Memory B cell (primary cell): ENCODE measurements around the gene PTGR3.
A peak's percentile ranks its signal among the peaks of the same experiment; 100 is the strongest.

Experiments used
- ATAC-seq: fragments of 150-1000 bp; cut with Tn5 transposase; 2 replicates; pipeline ENCODE4 v1.10.0; 2021; ENCODE audit warnings: low read depth, mild to moderate bottlenecking, moderate library complexity
- DNase-seq, 2 donors: peaks; one replicate each; pipeline ENCODE4 v3.0.0; 2022; ENCODE audit warnings: low spot score in 2 of 2
- H3K27ac Mint-ChIP-seq: one replicate; pipeline ENCODE4 v1.8.0; 2022; ENCODE audit warnings: mild to moderate bottlenecking, moderate library complexity, mixed read lengths
- H3K27me3 Mint-ChIP-seq: one replicate; pipeline ENCODE4 v1.8.0; 2022; ENCODE audit warnings: mixed read lengths
- H3K36me3 Mint-ChIP-seq: one replicate; pipeline ENCODE4 v1.8.0; 2022; ENCODE audit warnings: mild to moderate bottlenecking, mixed read lengths
- H3K4me1 Mint-ChIP-seq: one replicate; pipeline ENCODE4 v1.8.0; 2022; ENCODE audit warnings: mixed read lengths
- H3K4me3 Mint-ChIP-seq: one replicate; pipeline ENCODE4 v1.8.0; 2022; ENCODE audit warnings: mild to moderate bottlenecking, moderate library complexity, mixed read lengths
- H3K9me3 Mint-ChIP-seq: one replicate; pipeline ENCODE4 v1.8.0; 2022; ENCODE audit warnings: mixed read lengths

PTGR3 gene

GRCh38 chr18:75168619-75169018 lies 40.3 kb downstream of the PTGR3 start:
- no peaks in the 10 kb centered on the region for H3K36me3 Mint-ChIP-seq
- H3K4me1 Mint-ChIP-seq: peaks cover 14% of the 10 kb centered on the region
- DNase-seq (no peak), ATAC-seq (no peak)
- no peak overlapping the region for H3K27ac Mint-ChIP-seq
- H3K27me3 Mint-ChIP-seq: no peaks in the 10 kb centered on the region
- no peaks in the 10 kb centered on the region for H3K9me3 Mint-ChIP-seq
- H3K4me3 Mint-ChIP-seq: no peak overlapping the region

GRCh38 chr18:75167759-75168618 lies 41.0 kb downstream of the PTGR3 start:
- ATAC-seq (no peak), DNase-seq (no peak)
- Mint-ChIP-seq H3K27me3 (peaks cover 1% of the 10 kb centered on the region), H3K27ac (no peak overlapping the region), H3K4me3 (no peak overlapping the region), H3K9me3 (no peaks in the 10 kb centered on the region), H3K4me1 (peaks cover 9% of the 10 kb centered on the region), H3K36me3 (no peaks in the 10 kb centered on the region)

- H3K27me3 Mint-ChIP-seq: peaks cover 1% of the 10 kb centered on the region
- H3K36me3 Mint-ChIP-seq: no peaks in the 10 kb centered on the region
These were observed 41.8 kb downstream of the PTGR3 start for GRCh38 chr18:75167137-75167536.

GRCh38 chr18:75165926-75166325 lies 43.0 kb downstream of the PTGR3 start:
- ATAC-seq (no peak), DNase-seq (no peak)
- Mint-ChIP-seq H3K4me3 (no peak overlapping the region), H3K27ac (no peak overlapping the region), H3K27me3 (peaks cover 4% of the 10 kb centered on the region), H3K9me3 (no peaks in the 10 kb centered on the region), H3K4me1 (peaks cover 10% of the 10 kb centered on the region), H3K36me3 (no peaks in the 10 kb centered on the region)

More at GRCh38 chr18:75167137-75167536, 41.8 kb downstream of the PTGR3 start:
- ATAC-seq: no peak
- H3K4me3 Mint-ChIP-seq: no peak overlapping the region
- H3K27ac Mint-ChIP-seq: no peak overlapping the region
- peaks cover 1% of the 10 kb centered on the region for H3K4me1 Mint-ChIP-seq
- no peaks in the 10 kb centered on the region for H3K9me3 Mint-ChIP-seq
- no peak for DNase-seq

GRCh38 chr18:75164479-75164878 lies 44.5 kb downstream of the PTGR3 start:
- peaks cover 10% of the 10 kb centered on the region for H3K4me1 Mint-ChIP-seq
- H3K27ac Mint-ChIP-seq: no peak overlapping the region
- H3K27me3 Mint-ChIP-seq: peaks cover 4% of the 10 kb centered on the region
- H3K4me3 Mint-ChIP-seq: no peak overlapping the region
- DNase-seq (no peak), ATAC-seq (no peak)
- no peaks in the 10 kb centered on the region for H3K9me3 Mint-ChIP-seq
- no peaks in the 10 kb centered on the region for H3K36me3 Mint-ChIP-seq

GRCh38 chr18:75163736-75164135 lies 45.2 kb downstream of the PTGR3 start:
- DNase-seq (no peak), ATAC-seq (no peak)
- Mint-ChIP-seq H3K4me3 (no peak overlapping the region), H3K9me3 (no peaks in the 10 kb centered on the region), H3K27ac (no peak overlapping the region), H3K27me3 (peaks cover 4% of the 10 kb centered on the region), H3K36me3 (no peaks in the 10 kb centered on the region), H3K4me1 (peaks cover 10% of the 10 kb centered on the region)

GRCh38 chr18:75162978-75163377 lies 46.0 kb downstream of the PTGR3 start:
- Mint-ChIP-seq H3K4me3 (no peak overlapping the region), H3K27me3 (peaks cover 7% of the 10 kb centered on the region), H3K9me3 (no peaks in the 10 kb centered on the region), H3K4me1 (peaks cover 10% of the 10 kb centered on the region), H3K36me3 (no peaks in the 10 kb centered on the region), H3K27ac (no peak overlapping the region)
- DNase-seq: no peak
- ATAC-seq: no peak

GRCh38 chr18:75162467-75162866 lies 46.5 kb downstream of the PTGR3 start:
- no peak overlapping the region for H3K4me3 Mint-ChIP-seq
- no peaks in the 10 kb centered on the region for H3K9me3 Mint-ChIP-seq
- H3K27ac Mint-ChIP-seq: no peak overlapping the region
- no peaks in the 10 kb centered on the region for H3K36me3 Mint-ChIP-seq
- ATAC-seq (no peak), DNase-seq (no peak)
- H3K27me3 Mint-ChIP-seq: peaks cover 7% of the 10 kb centered on the region
- H3K4me1 Mint-ChIP-seq: peaks cover 10% of the 10 kb centered on the region

GRCh38 chr18:75161256-75162028 lies 47.5 kb downstream of the PTGR3 start:
- DNase-seq (peak in 1 of 2 donors; percentile 5), ATAC-seq (peak; percentile 60)
- Mint-ChIP-seq H3K36me3 (no peaks in the 10 kb centered on the region), H3K4me3 (peak overlapping the region; percentile 92), H3K9me3 (no peaks in the 10 kb centered on the region), H3K27me3 (peaks cover 7% of the 10 kb centered on the region), H3K4me1 (peaks cover 10% of the 10 kb centered on the region), H3K27ac (peak overlapping the region; percentile 26)

GRCh38 chr18:75160364-75160763 lies 48.6 kb downstream of the PTGR3 start:
- peaks cover 10% of the 10 kb centered on the region for H3K4me1 Mint-ChIP-seq
- peak overlapping the region; percentile 25 for H3K4me3 Mint-ChIP-seq
- H3K27me3 Mint-ChIP-seq: peaks cover 10% of the 10 kb centered on the region

GRCh38 chr18:75159646-75160356 lies 49.1 kb downstream of the PTGR3 start:
- ATAC-seq: no peak
- Mint-ChIP-seq H3K4me1 (peaks cover 10% of the 10 kb centered on the region), H3K27ac (no peak overlapping the region), H3K27me3 (peaks cover 14% of the 10 kb centered on the region), H3K36me3 (no peaks in the 10 kb centered on the region), H3K9me3 (peaks cover 2% of the 10 kb centered on the region), H3K4me3 (no peak overlapping the region)
- no peak for DNase-seq

More at GRCh38 chr18:75160364-75160763, 48.6 kb downstream of the PTGR3 start:
- DNase-seq (no peak), ATAC-seq (no peak)
- Mint-ChIP-seq H3K36me3 (no peaks in the 10 kb centered on the region), H3K9me3 (no peaks in the 10 kb centered on the region), H3K27ac (no peak overlapping the region)

GRCh38 chr18:75159238-75159518 lies 49.8 kb downstream of the PTGR3 start:
- H3K27me3 Mint-ChIP-seq: peaks cover 14% of the 10 kb centered on the region
- H3K4me3 Mint-ChIP-seq: no peak overlapping the region
- no peak overlapping the region for H3K27ac Mint-ChIP-seq
- H3K4me1 Mint-ChIP-seq: peaks cover 10% of the 10 kb centered on the region
- H3K36me3 Mint-ChIP-seq: no peaks in the 10 kb centered on the region
- DNase-seq: no peak
- H3K9me3 Mint-ChIP-seq: peaks cover 2% of the 10 kb centered on the region
- ATAC-seq: no peak
